Thoracic aorta (tissue), 2 donors: ENCODE data around the gene ATP9A. TPM values are rescaled to one million over a fixed set of nuclear protein-coding genes. Genes with fewer than 3 reads are reported as not detected.

Source experiments
- ATAC-seq: fragments of 150-250 bp; one replicate; pipeline ENCODE4 v1.8.0; 2017; ENCODE audit warnings: low read depth; ENCODE audit not compliant: insufficient number of reproducible peaks, low FRiP score
- DNase-seq: peaks from one replicate; pipeline ENCODE4 v3.0.0-alpha.2; 2020; ENCODE audit warnings: low spot score
- H3K27ac ChIP-seq, 2 donors: fragments of 200-600 bp; sonication (generic); 1 replicate in 1 of 2; 2 replicates in 1 of 2; pipeline ENCODE4 v1.5.1; 2016; ENCODE audit warnings: mild to moderate bottlenecking in 2 of 2, moderate library complexity in 2 of 2
- H3K27me3 ChIP-seq: fragments of 200-600 bp; sonication (generic); replicated peaks from 2 replicates; pipeline ENCODE4 v1.6.0; 2016; ENCODE audit warnings: mild to moderate bottlenecking; ENCODE audit not compliant: insufficient read depth
- H3K36me3 ChIP-seq: fragments of 200-600 bp; sonication (generic); one replicate; pipeline ENCODE4 v1.5.1; 2016
- H3K4me1 ChIP-seq, 2 donors: fragments of 200-600 bp; sonication (generic); 1 replicate in 1 of 2; 2 replicates in 1 of 2; pipeline versions ENCODE4 v1.5.1 to v1.6.0; 2016; ENCODE audit warnings: low read depth in 2 of 2, mild to moderate bottlenecking in 1 of 2; ENCODE audit not compliant: control insufficient read depth in 1 of 2
- H3K4me3 ChIP-seq: fragments of 200-600 bp; sonication (generic); 2 replicates; pipeline ENCODE4 v1.5.1; 2016; ENCODE audit warnings: mild to moderate bottlenecking
- H3K9me3 ChIP-seq: fragments of 200-600 bp; sonication (generic); 2 replicates; pipeline ENCODE4 v1.5.1; 2016
- CTCF ChIP-seq: fragments of 200-600 bp; sonication (generic); IDR thresholded peaks from one replicate; pipeline ENCODE4 v1.5.1; 2019; ENCODE audit warnings: antibody characterized with exemption
- total RNA-seq, 2 donors: library from RNA; depleted of rRNA; stranded (reverse); fragments of >200 nt; gene quantifications; one replicate each; pipeline versions ENCODE4 v1.1.0 to v1.2.3, GENCODE V29; 2016

ATP9A gene
- total RNA-seq, 2 donors from 2014 or later: 54.4 TPM

GRCh38 chr20:51635680-51636079 lies 132.5 kb downstream of the ATP9A start:
- Histone ChIP-seq H3K27ac (no peak overlapping the region), H3K27me3 (no peaks in the 10 kb centered on the region), H3K4me3 (no peak overlapping the region), H3K4me1 (peaks cover 11 to 22% of the 10 kb centered on the region in 2 donors), H3K9me3 (no peaks in the 10 kb centered on the region), H3K36me3 (no peaks in the 10 kb centered on the region)
- DNase-seq: no peak
- ATAC-seq: no peak
- no peak for TF ChIP-seq CTCF

DNA sequence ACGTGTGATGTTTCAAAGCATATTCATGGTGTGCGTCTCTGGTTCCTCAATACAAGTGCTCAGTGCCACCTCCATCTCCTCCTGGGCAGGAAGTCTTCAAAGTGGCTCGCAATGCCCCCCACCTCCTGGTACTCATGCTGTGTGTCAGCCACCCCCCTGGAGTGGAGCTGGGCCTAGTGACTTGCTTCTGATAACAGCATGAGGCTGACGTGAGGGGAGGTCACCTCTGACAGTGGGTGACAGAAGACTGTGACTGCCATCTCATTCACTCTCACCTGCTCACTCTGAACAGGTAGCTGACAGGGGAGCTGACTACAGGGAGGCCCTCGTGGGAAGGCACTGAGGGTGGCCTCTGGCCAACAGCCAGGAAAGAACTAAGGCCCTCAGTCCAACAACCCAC lies 133.3 kb downstream of the ATP9A start:
- Histone ChIP-seq H3K27ac (no peak overlapping the region), H3K36me3 (no peaks in the 10 kb centered on the region), H3K9me3 (no peaks in the 10 kb centered on the region), H3K4me3 (no peak overlapping the region), H3K27me3 (no peaks in the 10 kb centered on the region), H3K4me1 (peaks cover 18 to 30% of the 10 kb centered on the region in 2 donors)
- no peak for TF ChIP-seq CTCF
- ATAC-seq (no peak), DNase-seq (no peak)

DNA sequence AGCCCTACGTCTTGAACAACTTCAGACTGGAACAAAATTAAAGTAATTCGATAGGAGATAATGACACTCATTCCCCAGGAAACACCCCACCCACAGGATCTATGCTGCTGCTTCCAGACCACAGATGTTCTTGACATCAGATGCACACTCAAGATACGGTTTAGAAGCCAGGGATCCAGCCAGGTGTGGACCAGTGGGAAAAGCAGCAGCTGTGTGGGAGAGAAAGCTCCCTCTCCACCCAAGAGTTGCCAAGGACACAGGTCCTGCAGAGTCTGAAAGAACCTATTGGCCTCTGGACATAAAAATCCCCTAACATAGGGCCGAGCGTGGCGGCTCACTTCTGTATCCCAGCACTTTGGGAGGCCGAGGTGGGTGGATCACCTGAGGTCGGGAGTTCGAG lies 133.9 kb downstream of the ATP9A start:
- Histone ChIP-seq H3K9me3 (no peaks in the 10 kb centered on the region), H3K36me3 (no peaks in the 10 kb centered on the region), H3K4me3 (no peak overlapping the region), H3K27ac (peak overlapping the region; percentile 11 to 19), H3K27me3 (no peaks in the 10 kb centered on the region), H3K4me1 (peaks cover 18 to 36% of the 10 kb centered on the region in 2 donors)
- TF ChIP-seq CTCF: no peak
- ATAC-seq (no peak), DNase-seq (no peak)

GRCh38 chr20:51633430-51633829 lies 134.8 kb downstream of the ATP9A start:
- DNase-seq: no peak
- H3K4me1 ChIP-seq: peaks cover 18 to 43% of the 10 kb centered on the region in 2 donors
- no peaks in the 10 kb centered on the region for H3K36me3 ChIP-seq
- no peaks in the 10 kb centered on the region for H3K27me3 ChIP-seq
- TF ChIP-seq CTCF: no peak
- ATAC-seq: no peak
- H3K27ac ChIP-seq: peak overlapping the region; percentile 11 to 19
- H3K9me3 ChIP-seq: no peaks in the 10 kb centered on the region
- no peak overlapping the region for H3K4me3 ChIP-seq

GRCh38 chr20:51631953-51632352 lies 136.2 kb downstream of the ATP9A start:
- ATAC-seq: no peak
- H3K36me3 ChIP-seq: peaks cover 6% of the 10 kb centered on the region
- H3K27ac ChIP-seq: peak overlapping the region; percentile 79 to 86
- no peaks in the 10 kb centered on the region for H3K9me3 ChIP-seq
- H3K27me3 ChIP-seq: no peaks in the 10 kb centered on the region
- TF ChIP-seq CTCF: no peak
- no peak overlapping the region for H3K4me3 ChIP-seq
- H3K4me1 ChIP-seq: peaks cover 18 to 43% of the 10 kb centered on the region in 2 donors
- no peak for DNase-seq
